Activated CD8-positive, alpha-beta memory T cell treated with anti-CD3 and anti-CD28 coated beads for 1 hour (primary cell): Measurements from ENCODE around the gene ISLR.

Source experiments
- DNase-seq, 2 donors: peaks; one replicate each; pipeline ENCODE4 v3.0.0-alpha.2; 2020; ENCODE audit warnings: low read depth in 1 of 2; ENCODE audit errors: extremely low read depth in 1 of 2

The ISLR gene

DNA sequence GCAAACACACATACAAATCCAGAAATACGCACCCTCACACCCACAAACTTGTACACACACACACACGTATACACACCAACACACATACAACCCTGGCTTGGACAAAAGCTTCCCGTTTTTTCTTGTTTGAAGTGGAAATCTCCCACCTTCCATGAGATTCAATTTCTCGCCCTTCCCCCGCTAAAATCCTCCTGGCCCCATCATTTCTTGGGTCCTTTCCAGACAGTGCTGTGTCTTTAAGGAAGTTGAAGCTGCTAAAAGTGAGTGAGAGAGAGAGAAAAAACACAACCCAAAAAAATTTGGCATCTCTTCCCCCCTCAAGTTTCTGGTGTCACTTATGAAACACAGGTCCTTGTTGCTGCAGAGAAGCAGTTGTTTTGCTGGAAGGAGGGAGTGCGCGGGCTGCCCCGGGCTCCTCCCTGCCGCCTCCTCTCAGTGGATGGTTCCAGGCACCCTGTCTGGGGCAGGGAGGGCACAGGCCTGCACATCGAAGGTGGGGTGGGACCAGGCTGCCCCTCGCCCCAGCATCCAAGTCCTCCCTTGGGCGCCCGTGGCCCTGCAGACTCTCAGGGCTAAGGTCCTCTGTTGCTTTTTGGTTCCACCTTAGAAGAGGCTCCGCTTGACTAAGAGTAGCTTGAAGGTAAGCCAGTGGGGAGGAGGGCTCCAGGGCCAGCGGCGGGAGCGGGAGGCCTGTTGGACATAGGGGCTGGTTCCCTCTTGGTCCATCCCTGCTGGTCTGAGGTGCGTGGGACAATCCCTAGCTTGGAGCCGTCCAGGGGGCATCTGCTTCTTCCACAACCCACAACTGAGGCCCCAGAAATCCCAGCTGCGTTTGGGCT, at the start of gene ISLR:
Gene ISLR (plus strand): TSS at position 331 of the 839 bp plus-strand sequence. CDS start 1,149 bp downstream, outside the sequence.
- DNase-seq = no peak

- DNase-seq = no peak
These were observed 49.3 kb upstream of the ISLR start for GRCh38 chr15:74124196-74124595.

- no peak for DNase-seq
These were observed 48.8 kb upstream of the ISLR start for GRCh38 chr15:74124759-74125158.

DNA sequence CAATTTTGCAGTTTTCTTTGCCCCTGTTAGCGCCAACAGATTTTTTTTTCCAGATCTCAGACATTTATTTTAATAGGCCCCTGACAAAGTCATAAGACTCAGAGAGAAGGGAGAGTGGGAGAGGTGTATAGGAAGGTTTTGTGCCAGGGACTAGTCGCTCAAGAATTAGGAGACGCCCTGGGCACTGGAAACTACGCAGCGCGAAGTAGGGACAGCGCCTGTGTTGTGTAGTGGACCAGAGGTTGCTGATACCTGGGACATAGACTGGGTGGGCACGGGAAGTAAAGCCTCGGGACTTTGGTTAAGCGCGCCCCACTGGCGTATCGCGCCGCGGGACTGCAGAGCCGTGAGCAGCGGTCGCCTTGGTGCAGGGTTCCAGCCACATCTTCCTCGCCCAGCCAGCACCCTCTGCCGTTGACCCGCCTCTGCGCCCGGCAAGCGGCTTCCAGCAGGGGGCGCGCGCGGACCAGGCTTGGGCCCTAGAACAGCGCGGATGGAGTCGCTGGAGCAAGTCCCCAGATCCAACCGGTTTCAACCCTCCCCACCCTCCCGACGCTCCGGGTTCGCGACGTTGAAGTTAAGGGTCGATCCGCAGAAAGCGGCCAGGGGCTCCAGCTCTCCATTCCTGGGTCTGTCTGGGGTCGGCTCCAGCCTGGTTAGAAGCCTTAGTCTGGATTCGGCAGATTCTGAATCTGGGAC, 46.1 kb upstream of the ISLR start:
- DNase-seq = peak; percentile 51 to 78

- DNase-seq = no peak
These were observed 45.3 kb upstream of the ISLR start for GRCh38 chr15:74127954-74128784.

GRCh38 chr15:74128785-74129585, 44.5 kb upstream of the ISLR start:
- DNase-seq = no peak

DNA sequence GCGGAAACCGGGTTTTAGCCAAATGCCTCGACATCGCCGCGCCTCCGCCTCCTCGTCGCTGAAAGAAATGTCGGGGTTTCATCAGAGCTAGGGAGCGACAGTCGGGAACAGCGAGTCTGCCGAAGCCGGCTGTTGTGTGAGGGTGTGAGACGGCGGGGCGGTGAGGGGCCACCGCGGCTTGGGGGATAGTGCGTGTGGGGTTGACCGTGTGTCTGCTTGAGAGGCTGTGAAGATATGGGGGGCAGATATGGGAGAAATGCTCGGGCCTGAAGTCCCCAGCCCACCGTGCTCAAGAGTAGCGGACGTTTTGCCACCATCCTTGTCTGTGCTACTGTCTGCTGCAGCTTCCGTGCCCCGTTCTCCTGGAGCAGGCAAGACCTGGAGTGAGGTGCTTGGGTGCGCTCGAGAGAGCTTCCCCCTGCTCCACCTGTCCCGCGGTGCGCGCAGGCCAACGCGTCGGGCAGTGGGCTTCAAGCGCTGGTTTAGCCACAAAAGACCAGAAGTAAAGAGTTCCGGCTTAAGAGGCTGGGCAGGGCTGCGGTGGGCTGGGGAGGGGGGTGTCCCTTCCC, 43.8 kb upstream of the ISLR start:
- DNase-seq = no peak

DNA sequence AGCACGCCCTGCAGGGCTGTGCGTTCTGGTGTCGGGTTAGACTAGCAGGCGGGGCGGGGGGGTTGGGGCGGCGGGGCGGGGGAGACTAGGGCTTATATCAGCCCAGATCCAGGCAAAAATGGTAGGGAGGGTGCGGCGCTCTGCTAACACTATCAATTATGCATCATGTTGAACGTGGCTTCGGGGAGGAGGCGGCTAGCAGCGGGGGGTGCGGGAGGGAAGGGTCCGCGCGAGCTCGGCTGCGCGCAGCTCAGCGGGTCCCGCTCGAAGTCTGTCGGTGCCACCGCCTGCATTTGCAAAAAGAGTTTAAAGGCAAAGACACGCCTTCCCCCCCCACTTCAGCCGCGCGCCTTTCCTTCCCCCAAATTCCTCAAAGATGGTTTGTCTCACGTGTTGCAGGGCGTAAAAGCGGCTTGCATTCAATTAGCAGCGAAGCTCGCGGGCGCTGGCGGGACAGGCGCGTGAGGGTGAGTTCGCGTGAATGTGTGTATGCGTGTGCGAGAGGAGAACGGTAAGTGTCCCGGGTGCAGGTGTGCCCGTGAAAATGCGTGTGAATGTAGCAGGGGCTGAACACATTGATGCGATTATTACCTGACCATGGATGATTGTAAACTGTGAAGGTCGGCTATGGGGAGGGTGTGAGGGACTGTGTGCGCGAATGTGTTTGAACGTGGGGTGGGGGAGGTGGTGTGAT, 43.2 kb upstream of the ISLR start, which contains the start of gene ISLR2:
Gene ISLR2 (plus strand): TSS at position 432 of the 694 bp plus-strand sequence. CDS start 2,169 bp downstream, outside the sequence.
- DNase-seq = no peak

DNA sequence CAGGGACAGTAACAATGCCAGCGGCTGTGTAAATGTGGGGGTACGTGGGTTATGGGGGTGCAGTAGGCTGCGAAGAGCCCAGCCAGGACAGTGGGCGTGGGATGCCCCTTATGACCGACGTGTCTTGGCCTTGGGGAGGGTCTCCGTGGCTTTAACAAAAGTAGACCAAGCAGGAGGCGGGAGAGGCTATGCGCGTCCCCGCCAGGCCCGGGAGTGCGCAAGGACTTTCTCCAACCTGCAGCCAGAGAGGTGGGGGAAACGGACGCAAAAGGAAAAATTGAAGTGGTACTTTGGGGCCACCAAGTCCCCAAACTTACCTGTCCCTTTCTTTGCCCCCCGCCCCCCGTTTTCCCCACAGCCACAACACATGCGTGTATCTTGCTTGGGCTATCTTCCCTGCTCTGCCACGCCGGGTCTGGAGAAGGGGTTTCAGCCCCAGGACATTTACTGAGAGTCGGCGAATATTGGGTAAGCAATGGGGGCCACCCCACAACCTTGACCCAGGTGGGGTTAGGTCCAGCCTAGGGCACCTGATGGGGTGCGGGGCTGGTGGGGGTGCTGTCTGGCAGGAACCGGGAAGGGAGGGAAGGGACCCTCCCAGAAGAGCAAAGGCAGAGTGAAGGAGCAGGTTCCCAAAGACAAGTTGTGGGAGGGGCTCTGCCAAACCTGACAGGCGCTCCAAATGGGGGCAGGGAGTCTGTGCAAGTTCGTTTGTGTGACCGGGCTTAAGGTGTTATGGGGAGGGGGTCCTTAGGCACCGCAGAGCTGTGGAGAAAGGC, 42.5 kb upstream of the ISLR start:
- no peak for DNase-seq

GRCh38 chr15:74131628-74132413, 41.7 kb upstream of the ISLR start:
- no peak for DNase-seq

GRCh38 chr15:74132681-74133651, 40.5 kb upstream of the ISLR start:
- DNase-seq = no peak

- DNase-seq = no peak
These were observed 39.7 kb upstream of the ISLR start for GRCh38 chr15:74133694-74134386.

DNA sequence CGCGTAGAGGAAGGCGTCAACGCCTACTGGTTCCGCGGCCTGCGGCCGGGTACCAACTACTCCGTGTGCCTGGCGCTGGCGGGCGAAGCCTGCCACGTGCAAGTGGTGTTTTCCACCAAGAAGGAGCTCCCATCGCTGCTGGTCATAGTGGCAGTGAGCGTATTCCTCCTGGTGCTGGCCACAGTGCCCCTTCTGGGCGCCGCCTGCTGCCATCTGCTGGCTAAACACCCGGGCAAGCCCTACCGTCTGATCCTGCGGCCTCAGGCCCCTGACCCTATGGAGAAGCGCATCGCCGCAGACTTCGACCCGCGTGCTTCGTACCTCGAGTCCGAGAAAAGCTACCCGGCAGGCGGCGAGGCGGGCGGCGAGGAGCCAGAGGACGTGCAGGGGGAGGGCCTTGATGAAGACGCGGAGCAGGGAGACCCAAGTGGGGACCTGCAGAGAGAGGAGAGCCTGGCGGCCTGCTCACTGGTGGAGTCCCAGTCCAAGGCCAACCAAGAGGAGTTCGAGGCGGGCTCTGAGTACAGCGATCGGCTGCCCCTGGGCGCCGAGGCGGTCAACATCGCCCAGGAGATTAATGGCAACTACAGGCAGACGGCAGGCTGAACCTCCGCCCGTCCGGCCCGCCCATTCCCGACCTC, 39.0 kb upstream of the ISLR start:
- DNase-seq = no peak

DNA sequence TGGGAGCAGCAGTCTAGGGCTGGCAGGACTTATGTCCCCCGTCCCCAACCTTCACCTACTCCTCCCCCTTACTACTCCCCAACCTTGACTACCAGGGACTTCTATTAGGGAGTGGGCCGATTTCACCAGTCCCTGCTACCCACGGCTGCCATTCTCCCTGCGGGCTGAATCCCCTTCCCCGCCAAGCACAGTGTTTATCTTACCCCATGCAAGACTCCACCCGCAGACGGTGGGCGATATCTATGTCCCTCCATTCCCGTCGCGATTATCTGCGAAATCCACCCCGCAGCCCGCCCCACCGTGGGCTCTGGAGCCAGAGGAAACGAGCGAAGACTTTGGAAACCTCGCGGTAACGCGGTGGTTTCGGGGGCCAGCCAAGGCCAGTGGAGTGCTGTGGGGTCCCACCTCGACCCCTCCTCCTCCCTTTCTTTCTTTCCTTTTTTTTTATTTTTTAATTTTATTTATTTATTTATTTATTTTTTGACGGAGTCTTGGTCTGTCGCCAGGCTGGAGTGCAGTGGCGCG, 38.4 kb upstream of the ISLR start:
- no peak for DNase-seq

DNA sequence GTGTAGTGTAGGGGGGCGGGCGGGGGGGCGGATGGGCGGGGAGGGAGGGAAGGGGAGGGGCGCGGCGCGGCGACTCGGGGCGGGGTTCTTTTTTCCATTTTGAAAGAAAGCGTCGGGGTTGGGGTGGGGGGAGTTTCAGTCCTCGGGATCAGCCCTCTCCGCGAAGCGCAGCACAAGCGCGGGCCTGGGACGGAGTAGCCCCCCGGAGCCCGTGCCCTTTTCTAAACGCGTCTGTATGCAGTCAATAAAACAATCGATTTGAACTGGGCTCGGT, 37.0 kb upstream of the ISLR start:
- DNase-seq = no peak
